Measurements from ENCODE around the gene HOXD3. TPM values are rescaled to one million over a fixed set of nuclear protein-coding genes. Genes with fewer than 3 reads are reported as not detected.

HOXD3 gene
- total and polyA plus RNA-seq, 2 of the 8 experiments (the other 6 are each of a cell fraction or from before 2014, with no cell fraction given) = not detected

- peak overlapping the region; percentile 38 to 44; a peak in 2 of 4 replicates for H3K4me2 ChIP-seq (ENCODE audit: insufficient read depth in 1 of 2, low read depth in 2 of 2, low read length in 2 of 2)
- H2BK5ac ChIP-seq (ENCODE audit: low read depth, low read length) = no peak overlapping the region
- CTCF ChIA-PET (ENCODE audit: partially characterized antibody) = interaction anchor here (0.9 to 4.4 kb wide), 4 partner anchors 14 to 389 kb away, joined by 3 to 16 read pairs (median 5); partner anchors contain the start of gene HOXD4
- TF ChIP-seq EGR1 (IDR thresholded peaks at IDR 0.05; ENCODE audit: borderline replicate concordance, low read depth, low read length) (0 out of 2 replicates have a peak, but pooled peaks have one; percentile 18), YY1 (IDR thresholded peaks at IDR 0.05; ENCODE audit: low read depth, low read length) (0 out of 2 replicates have a peak, but pooled peaks have one; percentile 6), EZH2 (IDR thresholded peaks at IDR 0.05; ENCODE audit: low read depth, low read length, severe bottlenecking) (peak; percentile 90), TCF12 (IDR thresholded peaks at IDR 0.05; ENCODE audit: low read depth, low read length) (0 out of 2 replicates have a peak, but pooled peaks have one; percentile 58), CTBP2 (IDR thresholded peaks at IDR 0.05; ENCODE audit: borderline replicate concordance, insufficient read depth, insufficient read length, low read length) (peak; percentile 92), KDM4A (IDR thresholded peaks at IDR 0.05; ENCODE audit: low read depth, low read length, severe bottlenecking) (no peak), SUZ12 (IDR thresholded peaks at IDR 0.05; ENCODE audit: low read length) (peak; percentile 83), SP1 (IDR thresholded peaks at IDR 0.05; ENCODE audit: low read depth, low read length) (peak; percentile 30; the same call in 1 of the 2 replicates), MAX (IDR thresholded peaks at IDR 0.05) (no peak), RNF2 (IDR thresholded peaks at IDR 0.05; ENCODE audit: borderline replicate concordance, low read depth, low read length, missing control alignments, poor library complexity, severe bottlenecking) (peak; percentile 82)
- peak overlapping the region in 1 of 4 experiments; percentile 40; a peak in 2 of 8 replicates for H3K4me3 ChIP-seq (ENCODE audit: extremely low read depth in 1 of 4, insufficient read depth in 2 of 4, low read depth in 3 of 4, low read length in 4 of 4)
- H3K9me3 ChIP-seq (ENCODE audit: insufficient read depth in 2 of 2, low read depth in 1 of 2, low read length in 1 of 2) = no peaks in the 10 kb centered on the region
- H3K4ac ChIP-seq (replicated peaks; ENCODE audit: insufficient read length, low read depth, low read length) = no peak overlapping the region
- H2BK15ac ChIP-seq (ENCODE audit: low read length) = no peak overlapping the region
- DNase-seq (ENCODE audit: low read depth in 1 of 2, low spot score in 2 of 2) (peak in 1 of 2 experiments; percentile 68), FAIRE-seq (no peak)
- H2AFZ ChIP-seq (ENCODE audit: low read length) = no peak overlapping the region
- peaks cover 96 to 100% (median 100%) of the 10 kb centered on the region in 4 experiments for H3K27me3 ChIP-seq (replicated peaks in 1 of 4; ENCODE audit: control insufficient read depth in 3 of 4, extremely low read depth in 1 of 4, insufficient read depth in 3 of 4, low read length in 3 of 4)
- H3K4me1 ChIP-seq (replicated peaks in 1 of 4; ENCODE audit: control insufficient read depth in 3 of 4, insufficient read depth in 4 of 4, low read length in 3 of 4) = peaks cover 0 to 5% (median 0%) of the 10 kb centered on the region in 4 experiments; a peak in 4 of 7 replicates
- no peak overlapping the region for H3K56ac ChIP-seq (replicated peaks; ENCODE audit: insufficient read length, low read depth, low read length)
- no peak overlapping the region for H3K23ac ChIP-seq (ENCODE audit: insufficient read length)
- H4K5ac ChIP-seq (ENCODE audit: insufficient read length, low read depth, low read length) = no peak overlapping the region
- H2BK120ac ChIP-seq (replicated peaks; ENCODE audit: low read depth, low read length) = no peak overlapping the region
- no peak overlapping the region for H3K14ac ChIP-seq (ENCODE audit: insufficient read length)
- no peak overlapping the region for H4K8ac ChIP-seq (ENCODE audit: extremely low read depth, insufficient read depth, low read length)
- H2BK12ac ChIP-seq (ENCODE audit: low read depth, low read length) = no peak overlapping the region
- POLR2A ChIA-PET (ENCODE audit: partially characterized antibody) = interaction anchor here (1.5 kb wide), 1 partner anchor 51 kb away, joined by 4 read pairs; no protein-coding TSS in a partner anchor
- H3K79me2 ChIP-seq (ENCODE audit: control insufficient read depth in 1 of 2, insufficient read depth in 2 of 2, low read length in 2 of 2) = no peaks in the 10 kb centered on the region
- H4K20me1 ChIP-seq (replicated peaks in 1 of 2; ENCODE audit: control insufficient read depth in 1 of 2, insufficient read depth in 2 of 2, low read length in 2 of 2) = peaks cover 27 to 39% of the 10 kb centered on the region in 2 experiments
- no peak overlapping the region for H4K91ac ChIP-seq (replicated peaks; ENCODE audit: insufficient read length, low read length)
- 4% methylated on average over 24 of the region's 26 CpGs; no CpG with 5 or more reads in 1 of the 2 experiments for WGBS, 2 experiments (ENCODE audit: extremely low coverage in 1 of 2, insufficient coverage in 1 of 2, insufficient read length in 1 of 2, insufficient replicate concordance in 2 of 2, low coverage in 1 of 2, low lambda C conversion rate in 2 of 2, missing lambda C conversion rate in 1 of 2)
- no peak overlapping the region for H3K18ac ChIP-seq (ENCODE audit: extremely low read depth, low read length)
- H3K79me1 ChIP-seq (ENCODE audit: low read depth, low read length) = no peaks in the 10 kb centered on the region
- H3K36me3 ChIP-seq (ENCODE audit: control insufficient read depth in 2 of 4, insufficient read depth in 4 of 4, low read length in 3 of 4) = no peaks in the 10 kb centered on the region
- no peak overlapping the region for H2BK20ac ChIP-seq (ENCODE audit: low read length)
- H3K27ac ChIP-seq (ENCODE audit: low read depth, low read length) = no peak overlapping the region
- 0 out of 2 replicates have a peak, but pooled peaks cover 2% of the 10 kb centered on the region for H3K23me2 ChIP-seq (ENCODE audit: low read depth, low read length)
- no peak overlapping the region for H3K9ac ChIP-seq (replicated peaks in 1 of 4; ENCODE audit: extremely low read depth in 1 of 4, low read depth in 3 of 4, low read length in 3 of 4)
- no peak overlapping the region for H2AK5ac ChIP-seq (ENCODE audit: low read depth, low read length)
These were observed 8.4 kb downstream of the HOXD3 start for GRCh38 chr2:176165370-176166050.
